GM18951 (cell line): Measurements from ENCODE around the gene WWC2.

Experiments used
- POLR2A ChIP-seq: IDR thresholded peaks from 4 replicates; pipeline ENCODE4 v1.6.1; 2011; ENCODE audit warnings: mild to moderate bottlenecking; ENCODE audit not compliant: insufficient read length, insufficient read depth; ENCODE audit errors: extremely low read depth
- in situ Hi-C: fragments of 300-500 bp; cut with MboI; formaldehyde crosslinking; loops from one replicate; pipeline ENCODE4 v1.12.0; 2022; ENCODE audit warnings: low sequenced_read_pairs, mixed read lengths, inconsistent platforms; ENCODE audit not compliant: unreplicated experiment

Gene WWC2

GRCh38 chr4:183240581-183241321 lies 141.7 kb downstream of the WWC2 start:
- TF ChIP-seq POLR2A, result no peak
- in situ Hi-C loops, result no loop called here

DNA sequence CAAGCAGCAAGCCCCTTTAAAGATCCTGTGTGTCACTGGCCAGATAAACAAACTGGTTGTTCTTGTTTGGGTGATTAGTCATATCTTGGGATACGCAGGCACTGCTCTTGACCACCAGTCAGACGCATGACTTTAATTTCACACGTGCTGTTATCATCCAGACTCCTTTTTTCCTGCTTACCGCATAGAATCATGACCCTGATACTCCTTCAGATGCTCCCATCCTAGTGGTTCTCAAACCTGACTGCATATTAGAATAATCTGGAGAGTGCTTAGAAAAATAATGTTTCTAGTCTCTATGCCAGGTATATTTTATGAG lies 142.2 kb downstream of the WWC2 start:
- TF ChIP-seq POLR2A, result no peak
- in situ Hi-C loops, result no loop called here

DNA sequence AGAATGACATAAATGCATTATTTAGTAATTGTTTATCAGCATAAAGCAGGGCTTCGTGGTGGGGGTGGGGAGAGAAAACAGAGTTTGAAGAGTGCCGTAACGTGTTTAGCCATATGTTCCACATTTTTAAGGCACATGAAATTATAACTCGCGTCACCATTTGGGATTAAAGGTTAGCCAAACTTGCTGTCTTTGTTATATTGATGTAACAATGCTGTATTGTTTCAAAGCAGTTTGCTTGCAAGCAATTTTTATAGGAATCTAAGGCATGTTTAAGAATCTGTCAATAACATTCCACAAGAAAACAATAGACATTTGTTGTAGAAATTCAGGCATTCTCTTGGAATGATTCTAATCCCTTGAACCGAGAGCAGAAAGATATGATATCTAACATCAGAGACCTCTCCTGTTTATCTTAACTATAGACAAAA lies 142.7 kb downstream of the WWC2 start:
- in situ Hi-C loops, result no loop called here
- TF ChIP-seq POLR2A, result no peak

DNA sequence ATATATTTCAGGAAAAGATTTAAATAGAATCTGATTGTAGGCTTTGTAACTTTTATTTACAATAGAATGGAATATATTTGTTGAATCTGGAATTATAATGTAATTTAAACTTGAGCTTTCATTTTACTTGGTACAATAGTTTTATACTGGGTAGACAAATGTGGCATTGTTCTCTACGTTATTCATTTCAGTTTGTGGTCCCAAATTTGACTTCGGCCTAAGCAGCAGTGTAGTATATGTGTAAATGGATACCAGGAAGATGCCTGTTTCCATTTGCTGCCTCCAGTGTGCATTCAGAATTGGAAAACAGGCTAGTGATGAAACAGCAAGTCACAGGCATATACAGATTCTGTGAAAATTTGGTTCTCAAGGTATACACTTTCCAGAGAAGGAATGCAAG lies 143.2 kb downstream of the WWC2 start:
- TF ChIP-seq POLR2A, result no peak
- in situ Hi-C loops, result no loop called here

- in situ Hi-C loops, result no loop called here
- no peak for TF ChIP-seq POLR2A
Measured at GRCh38 chr4:183244019-183244418, 145.0 kb downstream of the WWC2 start.

DNA sequence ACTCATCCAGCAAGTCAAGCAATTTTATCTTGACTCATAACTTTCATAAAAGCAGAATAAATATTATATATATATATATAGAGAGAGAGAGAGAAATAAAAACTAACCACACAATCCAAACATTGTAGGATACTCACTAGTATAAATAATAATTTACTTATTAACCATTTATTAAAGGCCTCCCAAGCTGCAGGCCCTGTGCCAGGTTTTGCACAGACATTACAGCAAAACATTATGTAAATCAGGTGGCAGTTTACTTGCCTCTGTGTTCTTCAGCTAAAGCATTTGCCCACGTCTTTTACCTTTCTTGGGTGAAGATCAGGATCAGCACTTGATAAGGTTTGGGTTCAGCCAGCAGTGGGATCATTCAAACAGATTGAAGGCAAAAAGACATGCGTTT lies 145.4 kb downstream of the WWC2 start:
- no peak for TF ChIP-seq POLR2A
- in situ Hi-C loops, result no loop called here

DNA sequence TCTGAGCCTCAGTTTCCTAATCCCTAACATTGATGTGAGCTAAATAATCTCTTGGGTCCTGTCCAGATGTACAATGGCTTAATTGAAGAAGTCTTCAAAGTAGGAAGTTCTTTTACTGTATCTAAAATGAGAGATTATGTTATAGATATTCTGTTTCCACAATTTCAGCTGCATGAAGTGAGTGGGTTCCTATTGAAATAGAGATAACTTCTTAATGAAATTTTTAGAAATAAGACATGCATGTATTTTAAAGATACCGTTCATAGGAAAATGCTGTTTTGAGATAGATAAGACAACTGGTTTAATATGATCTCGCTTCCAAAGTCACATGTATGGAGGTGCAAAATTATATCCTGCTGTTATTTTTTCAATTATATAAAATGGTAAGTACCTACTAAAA lies 149.1 kb downstream of the WWC2 start:
- no peak for TF ChIP-seq POLR2A
- in situ Hi-C loops, result no loop called here

- no peak for TF ChIP-seq POLR2A
- in situ Hi-C loops, result loop anchor here (10.0 to 25.0 kb wide), 2 partner anchors 325 to 438 kb away; no protein-coding TSS in a partner anchor
Measured at GRCh38 chr4:183249854-183250253, 150.8 kb downstream of the WWC2 start.

GRCh38 chr4:183250831-183251230 lies 151.8 kb downstream of the WWC2 start:
- no peak for TF ChIP-seq POLR2A
- in situ Hi-C loops, result loop anchor here (10.0 to 25.0 kb wide), 2 partner anchors 326 to 439 kb away; no protein-coding TSS in a partner anchor

DNA sequence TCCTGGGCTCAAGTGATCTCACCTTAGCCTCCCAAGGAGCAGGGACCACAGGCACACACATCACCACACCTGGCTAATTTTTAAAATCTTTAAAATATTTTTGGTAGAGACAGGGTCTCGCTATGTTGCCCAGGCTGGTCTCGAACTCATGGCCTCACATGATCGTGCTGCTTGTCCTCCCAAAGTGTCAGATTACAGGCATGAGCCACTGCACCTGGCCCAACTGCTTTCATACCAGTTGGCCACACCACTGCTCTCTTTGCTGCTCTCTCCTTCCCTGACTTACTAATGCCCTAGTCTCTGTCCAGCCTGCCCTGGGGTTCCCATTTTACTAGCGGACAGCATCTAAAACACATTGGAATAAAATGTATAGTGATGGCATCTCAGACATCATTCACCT lies 153.9 kb downstream of the WWC2 start:
- TF ChIP-seq POLR2A, result no peak
- in situ Hi-C loops, result loop anchor here (10.0 to 25.0 kb wide), 2 partner anchors 328 to 441 kb away; no protein-coding TSS in a partner anchor

- in situ Hi-C loops, result loop anchor here (10.0 to 25.0 kb wide), 2 partner anchors 329 to 441 kb away; no protein-coding TSS in a partner anchor
- no peak for TF ChIP-seq POLR2A
Measured at GRCh38 chr4:183253451-183253850, 154.4 kb downstream of the WWC2 start.

- TF ChIP-seq POLR2A, result no peak
- in situ Hi-C loops, result loop anchor here (10.0 to 25.0 kb wide), 2 partner anchors 329 to 442 kb away; no protein-coding TSS in a partner anchor
Measured at GRCh38 chr4:183254162-183254561, 155.1 kb downstream of the WWC2 start.

DNA sequence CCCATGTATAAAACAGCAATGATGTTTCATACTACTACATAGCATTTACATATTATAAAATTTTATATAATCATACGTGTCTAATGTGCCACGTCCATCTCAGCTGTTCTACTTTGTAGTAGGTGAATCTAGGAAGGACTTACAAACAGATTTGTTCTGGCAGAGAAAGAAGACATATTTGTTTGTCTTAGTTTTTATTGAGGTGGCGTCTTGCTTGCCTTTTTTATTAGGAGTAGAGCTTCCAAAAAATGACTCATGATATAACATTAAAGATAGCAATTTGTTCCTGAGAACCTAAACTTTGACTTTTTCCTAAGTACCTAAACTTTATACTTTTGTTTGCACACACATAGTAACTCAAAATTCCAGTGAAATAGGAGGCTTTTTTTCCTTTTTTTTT lies 156.4 kb downstream of the WWC2 start:
- in situ Hi-C loops, result loop anchor here (5.0 to 25.0 kb wide), 3 partner anchors 183 to 443 kb away; no protein-coding TSS in a partner anchor
- TF ChIP-seq POLR2A, result no peak

DNA sequence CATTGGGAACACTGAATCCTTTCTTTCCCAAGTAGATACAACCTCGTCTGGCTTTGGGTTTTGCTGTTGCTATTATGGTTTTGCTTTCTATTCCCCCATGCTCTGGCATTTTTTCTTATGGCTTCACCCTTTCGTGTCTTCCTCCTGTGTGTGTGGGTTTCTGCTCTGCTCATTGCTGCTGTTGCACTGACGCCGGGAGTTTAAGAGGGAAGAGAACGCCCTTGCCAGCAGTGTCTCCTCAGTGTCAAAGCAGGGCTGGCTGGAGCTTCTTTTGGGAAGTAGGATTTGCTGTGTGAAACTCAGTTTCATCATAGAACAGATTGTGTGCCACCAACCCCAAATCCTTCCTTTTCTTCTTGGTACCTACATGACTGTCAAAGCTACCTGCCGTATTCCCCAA lies 157.3 kb downstream of the WWC2 start:
- in situ Hi-C loops, result loop anchor here (5.0 to 25.0 kb wide), 3 partner anchors 184 to 444 kb away; no protein-coding TSS in a partner anchor

More for the DNA sequence above, 157.3 kb downstream of the WWC2 start:
- no peak for TF ChIP-seq POLR2A
